Measurements from ENCODE around the gene RTN4RL2.

Gene RTN4RL2

GRCh38 chr11:57460758-57461749 lies 726 bp downstream of the RTN4RL2 start:
- intact Hi-C loops (cut with DNase I): no loop called here
- DNase-seq: peak in 2 of 10 donors; percentile 26 to 65

DNA sequence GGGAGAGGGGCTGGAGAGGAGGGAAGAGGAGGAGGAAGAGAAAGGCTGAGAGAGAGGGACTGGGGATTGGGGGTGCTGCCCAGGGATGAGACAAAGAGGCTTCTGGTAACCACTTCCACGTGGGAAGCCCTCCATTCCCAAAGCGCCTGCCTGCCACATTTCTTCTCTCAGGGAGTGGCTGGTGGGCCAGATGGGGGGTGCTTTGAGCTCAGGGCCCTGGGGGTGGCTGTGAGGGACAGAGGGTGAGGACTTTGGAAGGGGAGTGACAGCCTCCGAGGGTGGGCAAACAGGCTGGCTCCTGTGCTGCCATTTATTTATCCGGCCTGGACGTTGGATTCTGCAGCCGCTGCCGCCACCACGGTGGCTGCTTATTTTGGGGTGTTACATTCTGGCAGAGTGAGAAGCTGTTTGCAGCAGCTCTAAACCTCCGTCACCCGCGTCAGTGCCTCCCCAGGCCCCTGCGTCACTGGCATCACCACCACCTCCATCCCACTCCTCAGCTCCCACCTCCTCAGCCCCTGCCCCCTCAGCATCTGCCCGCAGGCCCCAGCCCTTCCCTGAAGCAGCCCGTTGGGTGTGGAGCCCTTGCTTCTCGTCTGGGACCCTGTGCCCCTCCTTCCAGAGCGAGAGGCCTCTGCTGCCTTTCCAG lies 1.6 kb downstream of the RTN4RL2 start:
- DNase-seq: peak in 1 of 10 donors; percentile 85
- intact Hi-C loops (cut with DNase I): no loop called here

GRCh38 chr11:57462597-57462996 lies 2.3 kb downstream of the RTN4RL2 start:
- intact Hi-C loops (cut with DNase I): no loop called here
- no peak for DNase-seq

GRCh38 chr11:57463671-57464538 lies 3.6 kb downstream of the RTN4RL2 start:
- intact Hi-C loops (cut with DNase I): no loop called here
- peak in 1 of 10 donors; percentile 79 for DNase-seq

DNA sequence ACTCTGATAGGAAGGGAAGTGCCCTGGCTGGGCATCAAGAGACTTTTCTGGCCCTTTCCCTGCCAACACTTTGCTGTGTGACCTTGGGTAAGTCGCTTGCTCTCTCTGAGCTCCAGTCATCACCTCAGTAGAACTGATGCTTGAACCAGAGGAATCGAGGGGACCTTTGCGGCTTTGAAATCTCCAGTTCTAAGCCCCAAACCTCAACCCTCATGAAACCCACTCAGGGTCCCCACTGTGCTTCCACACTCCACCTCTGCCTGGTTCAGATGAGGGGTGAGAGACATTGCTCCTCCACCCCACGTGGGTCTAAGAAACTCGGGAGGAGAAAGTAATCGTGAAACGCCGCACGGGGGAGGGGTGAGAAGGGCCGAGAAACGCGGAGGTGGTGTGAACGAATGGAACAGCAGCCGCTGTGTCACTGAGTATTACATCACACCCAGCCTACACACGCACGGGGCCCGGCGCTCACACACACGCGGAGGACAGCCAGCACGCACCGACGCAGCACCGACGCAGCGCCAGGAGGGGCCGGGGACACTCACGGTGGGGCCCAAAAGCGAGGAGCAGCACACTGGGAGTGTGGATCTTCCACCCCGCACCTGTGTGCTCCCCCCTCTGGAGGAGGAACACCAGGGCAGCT lies 4.3 kb downstream of the RTN4RL2 start:
- peak in 8 of 10 donors; percentile 58 to 96 (median 76) for DNase-seq
- intact Hi-C loops (cut with DNase I): no loop called here

DNA sequence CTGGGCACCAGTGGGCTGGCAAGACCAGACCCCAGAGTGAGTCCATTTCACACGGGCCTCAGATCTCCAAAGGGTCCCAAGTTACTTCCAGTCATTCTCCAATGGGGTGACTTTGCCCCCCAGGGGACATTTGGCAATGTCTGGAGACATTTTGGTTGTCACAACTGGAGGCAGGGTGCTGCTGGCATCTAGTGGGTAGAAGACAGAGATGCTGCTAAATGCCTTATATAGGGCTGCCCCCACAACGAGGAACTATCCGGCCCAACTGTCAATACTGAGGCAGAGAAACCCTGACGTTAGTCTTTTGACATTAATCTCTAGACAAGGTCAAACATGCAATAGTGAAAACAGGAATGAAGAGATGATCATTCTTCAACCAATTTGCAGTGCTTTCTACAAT lies 6.4 kb downstream of the RTN4RL2 start:
- DNase-seq: peak in 1 of 10 donors; percentile 84
- intact Hi-C loops (cut with DNase I): no loop called here

GRCh38 chr11:57467508-57468157 lies 7.3 kb downstream of the RTN4RL2 start:
- DNase-seq: peak in 1 of 10 donors; percentile 84
- intact Hi-C loops (cut with DNase I): no loop called here

- intact Hi-C loops (cut with DNase I): no loop called here
These were observed 7.9 kb downstream of the RTN4RL2 start for GRCh38 chr11:57468276-57468675.

GRCh38 chr11:57469268-57469667 lies 8.9 kb downstream of the RTN4RL2 start:
- intact Hi-C loops (cut with DNase I): no loop called here
- peak in 1 of 10 donors; percentile 5 for DNase-seq

More at GRCh38 chr11:57468276-57468675, 7.9 kb downstream of the RTN4RL2 start:
- peak in 1 of 10 donors; percentile 49 for DNase-seq

DNA sequence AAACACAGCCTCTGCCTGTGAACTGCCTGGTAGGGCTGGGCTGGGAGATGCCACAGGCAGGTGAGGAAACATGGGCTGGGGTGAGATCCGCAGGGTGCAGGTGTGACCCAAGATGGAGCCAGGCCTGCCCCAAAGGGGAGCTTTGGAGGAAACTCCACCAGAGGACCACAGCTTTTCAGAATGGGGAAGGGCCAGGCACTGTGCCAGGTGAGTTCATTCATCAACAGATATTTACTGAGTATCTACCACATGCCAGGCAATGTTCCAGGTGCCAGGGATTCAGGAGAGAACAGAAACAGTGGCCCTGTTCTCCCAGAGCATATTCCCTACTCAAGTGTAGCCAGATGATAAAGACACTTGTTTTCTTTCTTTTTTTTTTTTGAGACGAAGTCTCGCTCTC lies 11.2 kb downstream of the RTN4RL2 start:
- peak in 2 of 10 donors; percentile 52 to 62 for DNase-seq
- intact Hi-C loops (cut with DNase I): no loop called here

DNA sequence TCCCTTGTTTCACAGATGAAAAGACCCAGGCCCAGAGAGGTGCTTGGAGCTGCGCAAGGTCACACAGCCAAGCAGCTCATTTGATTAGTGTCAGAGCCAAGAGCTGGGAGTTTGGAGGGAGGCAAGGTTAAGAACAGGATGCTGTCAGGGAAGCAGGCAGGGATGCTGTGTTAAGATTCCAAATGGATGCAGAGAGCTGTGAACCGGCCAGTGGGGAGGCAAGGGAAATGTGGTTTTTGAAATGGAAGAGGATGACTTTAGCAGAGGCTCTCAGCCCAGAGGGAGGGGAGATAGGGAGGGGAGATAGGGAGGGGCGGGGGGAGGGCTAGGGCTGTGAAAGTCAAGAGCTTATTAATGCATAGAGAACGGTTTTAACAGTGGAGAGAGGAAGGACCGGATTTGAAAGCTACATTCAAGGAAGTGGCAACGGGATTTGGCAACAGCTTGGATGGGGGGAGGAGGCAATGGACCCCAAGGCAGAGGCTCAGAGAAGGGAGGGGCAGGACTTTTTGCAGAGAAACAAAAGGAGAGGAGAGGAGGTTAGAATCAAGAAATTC lies 13.0 kb downstream of the RTN4RL2 start:
- intact Hi-C loops (cut with DNase I): no loop called here
- peak in 1 of 10 donors; percentile 37 for DNase-seq

DNA sequence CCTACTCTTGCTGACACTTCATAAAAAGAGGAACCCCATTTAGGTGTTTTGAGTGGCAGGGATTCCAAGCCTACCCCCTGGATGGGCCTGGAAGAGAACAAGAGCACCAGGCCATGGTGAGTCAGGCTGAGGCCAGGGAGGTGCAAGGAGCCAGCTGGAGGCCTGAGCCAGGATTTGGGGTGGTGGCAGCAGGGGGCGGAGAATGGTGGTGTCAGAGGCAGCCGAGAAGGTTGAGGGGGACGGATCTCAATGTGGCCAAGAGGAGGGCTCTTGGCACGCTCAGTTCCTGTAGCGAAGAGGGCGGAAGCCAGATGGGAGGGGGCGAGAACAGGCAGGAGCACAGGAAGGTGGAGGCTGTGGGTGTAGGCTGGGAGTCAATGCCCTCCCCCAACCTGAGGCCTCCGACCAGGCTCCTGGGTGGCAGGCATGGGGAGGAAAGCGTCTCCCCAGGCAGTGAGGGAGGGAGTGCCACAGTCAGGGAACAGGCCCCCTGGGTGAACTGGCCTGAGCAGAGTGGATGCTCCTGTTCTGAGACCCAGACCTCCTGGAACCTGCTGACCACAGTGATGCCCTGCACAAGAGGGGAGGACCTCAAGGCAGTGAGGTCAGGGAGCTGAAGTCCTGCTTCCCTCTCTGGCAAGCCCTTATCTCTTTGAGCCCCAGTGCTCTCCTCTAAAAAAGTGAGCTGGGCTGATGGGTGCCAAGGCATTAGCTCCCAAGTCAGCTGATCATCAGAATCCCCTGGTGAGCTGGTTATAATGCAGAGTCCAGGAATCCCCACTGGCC lies 13.9 kb downstream of the RTN4RL2 start:
- peak in 2 of 10 donors; percentile 79 to 85 for DNase-seq
- intact Hi-C loops (cut with DNase I): no loop called here

DNA sequence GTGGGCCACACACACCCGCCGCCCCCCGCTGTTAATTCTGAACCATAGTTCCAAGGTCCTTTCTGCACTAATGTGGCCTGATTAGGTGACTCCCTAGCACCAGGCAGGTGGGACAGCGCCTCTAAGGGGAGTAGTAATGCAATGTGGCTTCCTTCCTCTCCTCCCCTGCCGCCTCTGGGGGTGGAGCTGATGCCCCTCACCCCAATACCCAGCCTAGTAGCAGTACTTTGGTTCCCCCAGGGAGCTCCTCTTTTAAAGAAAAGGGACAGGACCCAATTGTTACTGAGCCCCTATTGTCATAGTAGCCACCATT lies 14.4 kb downstream of the RTN4RL2 start:
- intact Hi-C loops (cut with DNase I): no loop called here
- peak in 1 of 10 donors; percentile 21 for DNase-seq

DNA sequence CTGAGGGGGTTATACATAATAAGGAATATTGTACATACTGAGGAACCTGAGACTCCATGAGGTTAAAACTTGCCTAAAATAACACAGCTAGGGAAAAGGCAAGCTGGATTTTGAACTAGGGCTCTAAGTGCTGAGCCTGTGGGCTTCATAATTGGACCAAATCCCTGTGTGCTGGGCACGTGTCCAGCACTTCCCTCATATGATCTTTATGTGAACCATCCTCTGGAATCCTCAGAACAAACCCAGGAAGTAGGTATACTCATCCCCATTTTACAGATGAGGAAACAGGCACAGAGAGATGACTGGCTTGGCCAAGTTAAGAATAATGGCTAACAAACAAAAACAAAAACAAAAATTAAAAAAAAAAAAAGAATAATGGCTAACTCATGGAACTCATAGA lies 14.9 kb downstream of the RTN4RL2 start:
- DNase-seq: peak in 1 of 10 donors; percentile 12
- intact Hi-C loops (cut with DNase I): no loop called here

GRCh38 chr11:57475671-57476046 lies 15.3 kb downstream of the RTN4RL2 start:
- intact Hi-C loops (cut with DNase I): no loop called here
- no peak for DNase-seq

GRCh38 chr11:57476047-57476756 lies 15.9 kb downstream of the RTN4RL2 start:
- peak in 1 of 10 donors; percentile 84 for DNase-seq
- intact Hi-C loops (cut with DNase I): no loop called here

- peak in 1 of 10 donors; percentile 82 for DNase-seq
- intact Hi-C loops (cut with DNase I): no loop called here
These were observed 16.6 kb downstream of the RTN4RL2 start for GRCh38 chr11:57476757-57477506.

Data from posterior cingulate gyrus (tissue), 11 donors.